Neural progenitor cell (in vitro differentiated cells): ENCODE results near the gene AUP1. TPM values are rescaled to one million over a fixed set of nuclear protein-coding genes. Genes with fewer than 3 reads are reported as not detected.

Experiments
- DNase-seq: peaks from one replicate; pipeline ENCODE4 v3.0.0-alpha.2; 2016; ENCODE audit warnings: low spot score
- H2AFZ ChIP-seq: fragments of 200-600 bp; sonication (generic); replicated peaks from 2 replicates; pipeline ENCODE4 v1.6.1; 2016; ENCODE audit warnings: antibody characterized with exemption
- H3F3A ChIP-seq: fragments of 200-600 bp; sonication (generic); 2 replicates; pipeline ENCODE4 v1.6.1; 2016; ENCODE audit warnings: antibody characterized with exemption, low read depth
- H3K27ac ChIP-seq: fragments of 200-600 bp; sonication (generic); 2 replicates; pipeline ENCODE4 v1.5.1; 2016; ENCODE audit warnings: mild to moderate bottlenecking
- H3K27me3 ChIP-seq: fragments of 200-600 bp; sonication (generic); 2 replicates; pipeline ENCODE4 v1.6.1; 2016; ENCODE audit warnings: mild to moderate bottlenecking, moderate library complexity
- H3K36me3 ChIP-seq: fragments of 200-600 bp; sonication (generic); 2 replicates; pipeline ENCODE4 v1.5.1; 2016
- H3K4me1 ChIP-seq: fragments of 200-600 bp; sonication (generic); 2 replicates; pipeline ENCODE4 v1.6.1; 2016; ENCODE audit warnings: mixed run types
- H3K4me2 ChIP-seq: fragments of 200-600 bp; sonication (generic); 2 replicates; pipeline ENCODE4 v1.6.1; 2016
- H3K4me3 ChIP-seq: fragments of 200-600 bp; sonication (generic); 2 replicates; pipeline ENCODE4 v1.5.1; 2016
- H3K79me2 ChIP-seq: fragments of 200-600 bp; sonication (generic); 2 replicates; pipeline ENCODE4 v1.6.1; 2016; ENCODE audit warnings: low read depth
- H3K9ac ChIP-seq: fragments of 200-600 bp; sonication (generic); 2 replicates; pipeline ENCODE4 v1.6.1; 2016
- H3K9me3 ChIP-seq: fragments of 200-600 bp; sonication (generic); 2 replicates; pipeline ENCODE4 v1.5.1; 2016; ENCODE audit warnings: low read depth
- H4K20me1 ChIP-seq: fragments of 200-600 bp; sonication (generic); 2 replicates; pipeline ENCODE4 v1.6.1; 2016; ENCODE audit warnings: low read depth
- H3K27ac Mint-ChIP-seq: 3 replicates; pipeline ENCODE4 v1.8.0; 2021; ENCODE audit warnings: mixed read lengths
- H3K27me3 Mint-ChIP-seq: 2 replicates; pipeline ENCODE4 v1.8.0; 2022; ENCODE audit warnings: low read depth, mild to moderate bottlenecking, inconsistent platforms, moderate library complexity, mixed read lengths; ENCODE audit not compliant: insufficient read depth
- H3K36me3 Mint-ChIP-seq: 3 replicates; pipeline ENCODE4 v1.8.0; 2021; ENCODE audit warnings: mixed read lengths
- H3K4me1 Mint-ChIP-seq: 3 replicates; pipeline ENCODE4 v1.8.0; 2021; ENCODE audit warnings: mixed read lengths
- H3K4me3 Mint-ChIP-seq: 3 replicates; pipeline ENCODE4 v1.8.0; 2021; ENCODE audit warnings: mild to moderate bottlenecking, moderate library complexity, mixed read lengths
- H3K9me3 Mint-ChIP-seq: 3 replicates; pipeline ENCODE4 v1.8.0; 2020; ENCODE audit warnings: mixed read lengths
- CTCF ChIP-seq: fragments of 200-600 bp; sonication (generic); IDR thresholded peaks from 2 replicates; pipeline ENCODE4 v1.5.1; 2017; ENCODE audit warnings: antibody characterized with exemption, mild to moderate bottlenecking
- EZH2 ChIP-seq: fragments of 200-600 bp; sonication (generic); IDR thresholded peaks from 2 replicates; pipeline ENCODE4 v1.6.1; 2017; ENCODE audit warnings: antibody characterized with exemption, mild to moderate bottlenecking, moderate library complexity
- EZH2phosphoT487 ChIP-seq: fragments of 200-600 bp; sonication (generic); IDR thresholded peaks from 2 replicates; pipeline ENCODE4 v1.6.1; 2017; ENCODE audit warnings: antibody characterized with exemption
- total RNA-seq: library from RNA; depleted of rRNA; stranded (reverse); fragments of >200 nt; gene quantifications from 2 replicates; pipeline ENCODE4 v1.2.3, GENCODE V29; 2015; ENCODE audit warnings: low replicate concordance

The AUP1 gene
- total RNA-seq, 1 donor from 2014 or later: 47.9 TPM

DNA sequence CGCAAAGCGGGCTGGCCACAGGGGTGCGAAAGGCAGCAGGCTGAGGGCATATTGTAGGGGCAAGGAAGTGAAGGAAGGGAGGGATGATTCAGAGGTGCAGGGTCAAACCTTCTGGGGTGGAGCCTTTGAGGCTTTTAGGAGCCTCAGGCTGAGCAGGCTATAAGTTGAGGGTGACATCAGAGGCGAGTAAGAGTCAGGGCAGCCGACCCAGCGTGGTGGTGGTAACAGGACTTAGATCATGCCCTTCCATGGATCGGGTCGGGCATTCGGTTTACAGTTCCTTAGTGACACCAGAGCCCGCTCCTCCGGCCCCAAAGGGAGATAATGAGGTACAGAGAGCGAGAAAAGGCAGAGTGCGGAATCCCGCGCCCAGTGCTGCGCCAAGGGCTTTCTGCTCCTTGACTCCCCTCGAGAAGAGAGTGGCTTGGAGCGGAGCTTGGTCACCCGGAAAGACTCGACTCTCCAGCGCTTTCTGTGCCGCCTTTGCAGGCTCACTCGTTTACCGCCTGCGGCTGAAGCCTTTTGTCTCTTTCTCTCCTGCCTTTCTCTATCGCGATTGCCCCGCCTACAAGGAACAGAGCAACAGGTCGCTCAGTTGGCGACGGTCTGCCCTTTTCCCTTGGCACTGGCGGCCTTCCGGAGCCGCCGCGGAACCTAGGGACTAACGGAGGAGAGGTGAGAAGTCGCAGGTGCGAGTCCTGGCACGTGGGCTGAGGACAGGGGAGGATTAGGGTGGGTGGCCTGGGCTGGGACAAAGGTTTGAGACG, 30.8 kb downstream of the AUP1 start:
- H3K27me3 Mint-ChIP-seq: peaks cover 76% of the 10 kb centered on the region
- H3K36me3 ChIP-seq: no peaks in the 10 kb centered on the region
- H3K27ac Mint-ChIP-seq: no peak overlapping the region

DNA sequence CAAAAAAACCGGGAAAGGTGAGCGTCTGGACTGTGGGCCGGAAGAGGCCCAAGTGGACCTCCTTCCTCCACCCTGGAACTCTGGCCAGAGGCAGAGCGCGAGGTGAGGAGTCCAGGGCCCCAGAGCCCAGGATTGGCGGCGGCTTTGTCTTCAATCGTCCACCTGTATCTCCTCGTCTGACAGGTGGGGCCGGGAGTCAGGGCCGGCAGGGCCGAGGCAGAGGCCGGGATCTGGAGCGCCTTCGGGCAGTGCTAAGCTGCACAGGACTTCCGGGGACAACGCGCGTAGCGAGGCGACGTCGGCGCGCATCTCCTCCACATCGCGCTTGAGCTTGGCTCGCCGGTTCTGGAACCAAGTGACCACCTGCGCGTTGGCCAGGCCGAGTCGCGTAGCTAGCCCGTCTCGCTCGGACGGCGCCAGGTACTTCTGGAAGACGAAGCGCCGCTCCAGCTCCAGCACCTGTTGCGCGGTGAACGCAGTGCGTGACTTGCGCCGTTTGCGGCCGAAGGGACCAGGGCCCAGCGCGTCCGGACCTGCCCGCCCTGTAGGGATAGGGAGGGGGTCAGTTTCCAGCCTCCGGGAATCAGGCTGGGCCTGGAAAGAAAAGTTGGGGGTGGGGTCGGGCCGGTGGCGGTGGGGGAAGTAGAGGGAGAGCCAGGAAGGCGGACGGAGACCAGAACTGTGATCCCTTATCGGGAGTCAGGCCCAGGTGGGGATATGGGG, 31.6 kb downstream of the AUP1 start:
- peak overlapping the region; percentile 48 for H3K4me3 ChIP-seq
- no peaks in the 10 kb centered on the region for H3K36me3 ChIP-seq
- TF ChIP-seq CTCF (no peak), EZH2phosphoT487 (peak; percentile 44), EZH2 (peak; percentile 82)
- Mint-ChIP-seq H3K36me3 (peaks cover 3% of the 10 kb centered on the region), H3K4me1 (peaks cover 32% of the 10 kb centered on the region), H3K9me3 (peaks cover 2% of the 10 kb centered on the region), H3K27me3 (peaks cover 70% of the 10 kb centered on the region), H3K4me3 (peak overlapping the region; percentile 81), H3K27ac (no peak overlapping the region)
- H3K79me2 ChIP-seq: no peaks in the 10 kb centered on the region
- H3F3A ChIP-seq: peaks cover 41% of the 10 kb centered on the region
- H4K20me1 ChIP-seq: peaks cover 35% of the 10 kb centered on the region
- peaks cover 89% of the 10 kb centered on the region for H3K27me3 ChIP-seq
- H3K9ac ChIP-seq: no peak overlapping the region
- H2AFZ ChIP-seq: peak overlapping the region; percentile 66
- H3K27ac ChIP-seq: no peak overlapping the region
- DNase-seq: peak; percentile 57
- no peaks in the 10 kb centered on the region for H3K9me3 ChIP-seq
- peak overlapping the region; percentile 91 for H3K4me2 ChIP-seq
- peaks cover 31% of the 10 kb centered on the region for H3K4me1 ChIP-seq

More for the DNA sequence above, 30.8 kb downstream of the AUP1 start:
- peak overlapping the region; percentile 79 for H3K4me3 Mint-ChIP-seq
- Histone ChIP-seq H2AFZ (peak overlapping the region; percentile 66), H4K20me1 (peaks cover 35% of the 10 kb centered on the region), H3K4me3 (peak overlapping the region; percentile 48), H3K9me3 (no peaks in the 10 kb centered on the region), H3K4me1 (peaks cover 35% of the 10 kb centered on the region), H3K4me2 (peak overlapping the region; percentile 91), H3F3A (peaks cover 41% of the 10 kb centered on the region), H3K27me3 (peaks cover 97% of the 10 kb centered on the region), H3K79me2 (no peaks in the 10 kb centered on the region), H3K9ac (no peak overlapping the region), H3K27ac (no peak overlapping the region)
- DNase-seq: peak; percentile 88
- H3K4me1 Mint-ChIP-seq: peaks cover 32% of the 10 kb centered on the region
- peaks cover 2% of the 10 kb centered on the region for H3K9me3 Mint-ChIP-seq
- peak; percentile 95 for TF ChIP-seq EZH2phosphoT487
- no peak for TF ChIP-seq CTCF
- TF ChIP-seq EZH2: peak; percentile 29
- H3K36me3 Mint-ChIP-seq: no peaks in the 10 kb centered on the region

- Histone ChIP-seq H3K9me3 (no peaks in the 10 kb centered on the region), H3K27me3 (peaks cover 82% of the 10 kb centered on the region), H3K4me1 (peaks cover 27% of the 10 kb centered on the region), H3K27ac (no peak overlapping the region), H2AFZ (no peak overlapping the region), H3K4me3 (peak overlapping the region; percentile 48), H4K20me1 (peaks cover 35% of the 10 kb centered on the region), H3K79me2 (no peaks in the 10 kb centered on the region), H3F3A (peaks cover 41% of the 10 kb centered on the region), H3K36me3 (no peaks in the 10 kb centered on the region), H3K9ac (no peak overlapping the region), H3K4me2 (peak overlapping the region; percentile 91)
- no peak for DNase-seq
- Mint-ChIP-seq H3K4me3 (peak overlapping the region; percentile 81), H3K27me3 (peaks cover 62% of the 10 kb centered on the region), H3K4me1 (peaks cover 26% of the 10 kb centered on the region), H3K36me3 (peaks cover 6% of the 10 kb centered on the region), H3K27ac (no peak overlapping the region), H3K9me3 (peaks cover 2% of the 10 kb centered on the region)
- TF ChIP-seq EZH2phosphoT487: no peak
- no peak for TF ChIP-seq EZH2
- TF ChIP-seq CTCF: no peak
Observed at GRCh38 chr2:74496997-74497776, 32.3 kb downstream of the AUP1 start.
